ENCODE measurements around the gene OASL. TPM values are rescaled to one million over a fixed set of nuclear protein-coding genes. Genes with fewer than 3 reads are reported as not detected.
"Not testable (repeated sequence)": the region's sequence is repeated elsewhere in the genome, so short reads cannot be mapped to it uniquely, and the experiment has no call there.

OASL gene
- polyA plus RNA-seq, 1 of the 3 experiments (the other 2 are of a cell fraction), result 0.41 TPM

DNA sequence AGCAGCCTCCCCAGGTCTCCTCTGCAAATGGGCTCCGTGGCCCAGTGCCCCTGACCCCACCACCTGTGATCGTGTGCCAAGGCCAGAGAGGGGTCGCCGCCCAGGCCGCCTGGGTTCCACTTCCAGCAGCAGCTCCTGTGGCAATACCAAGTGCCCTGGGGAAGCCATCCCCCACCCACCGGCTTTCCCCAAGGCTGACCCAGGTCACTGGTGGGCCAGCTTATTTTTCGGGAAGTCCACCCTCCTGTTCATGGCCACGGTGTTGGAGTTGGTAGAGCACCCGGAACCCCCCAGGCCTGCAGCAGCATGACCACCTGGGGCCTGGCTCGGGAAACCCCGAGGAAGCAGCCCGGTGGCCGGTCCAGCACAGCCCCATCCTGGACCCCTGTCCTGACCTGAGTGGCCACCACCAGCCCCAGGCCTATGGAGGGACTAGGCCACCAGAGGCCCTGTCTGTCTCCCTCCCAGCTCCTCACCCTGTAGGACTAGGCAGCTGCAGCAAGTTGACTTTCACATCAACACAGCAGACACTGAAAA lies 40.8 kb upstream of the OASL start:
- H4K20me1 ChIP-seq (ENCODE audit: insufficient read depth), result no peaks in the 10 kb centered on the region
- H3K36me3 ChIP-seq (replicated peaks in 1 of 2; ENCODE audit: control insufficient read depth in 1 of 2, insufficient read depth in 2 of 2, low read length in 1 of 2), result no peaks in the 10 kb centered on the region
- no peak overlapping the region for H3K27ac ChIP-seq (ENCODE audit: low read depth in 2 of 2, low read length in 1 of 2)
- CTCF ChIA-PET, result interaction anchor here (1.2 to 1.8 kb wide), 4 partner anchors 11 to 144 kb away, joined by 3 to 4 read pairs (median 4); no protein-coding TSS in a partner anchor
- no peaks in the 10 kb centered on the region for H3F3A ChIP-seq (replicated peaks; ENCODE audit: insufficient read depth)
- TF ChIP-seq, protein P1, sequence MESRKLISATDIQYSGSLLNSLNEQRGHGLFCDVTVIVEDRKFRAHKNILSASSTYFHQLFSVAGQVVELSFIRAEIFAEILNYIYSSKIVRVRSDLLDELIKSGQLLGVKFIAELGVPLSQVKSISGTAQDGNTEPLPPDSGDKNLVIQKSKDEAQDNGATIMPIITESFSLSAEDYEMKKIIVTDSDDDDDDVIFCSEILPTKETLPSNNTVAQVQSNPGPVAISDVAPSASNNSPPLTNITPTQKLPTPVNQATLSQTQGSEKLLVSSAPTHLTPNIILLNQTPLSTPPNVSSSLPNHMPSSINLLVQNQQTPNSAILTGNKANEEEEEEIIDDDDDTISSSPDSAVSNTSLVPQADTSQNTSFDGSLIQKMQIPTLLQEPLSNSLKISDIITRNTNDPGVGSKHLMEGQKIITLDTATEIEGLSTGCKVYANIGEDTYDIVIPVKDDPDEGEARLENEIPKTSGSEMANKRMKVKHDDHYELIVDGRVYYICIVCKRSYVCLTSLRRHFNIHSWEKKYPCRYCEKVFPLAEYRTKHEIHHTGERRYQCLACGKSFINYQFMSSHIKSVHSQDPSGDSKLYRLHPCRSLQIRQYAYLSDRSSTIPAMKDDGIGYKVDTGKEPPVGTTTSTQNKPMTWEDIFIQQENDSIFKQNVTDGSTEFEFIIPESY (IDR thresholded peaks at IDR 0.05; ENCODE audit: borderline replicate concordance, low read depth), result no peak
- TF ChIP-seq EP300 (IDR thresholded peaks at IDR 0.05; ENCODE audit: borderline replicate concordance in 1 of 2, low read depth in 1 of 2, low read length in 1 of 2) (no peak), TEAD4 (IDR thresholded peaks at IDR 0.05; ENCODE audit: borderline replicate concordance, insufficient read depth) (no peak), RCOR1 (IDR thresholded peaks at IDR 0.05; ENCODE audit: low read length) (no peak), NFIC (IDR thresholded peaks at IDR 0.05; ENCODE audit: borderline replicate concordance) (no peak), TCF12 (IDR thresholded peaks at IDR 0.05) (no peak), NRF1 (IDR thresholded peaks at IDR 0.05; ENCODE audit: low read depth, low read length) (no peak), MEF2A (IDR thresholded peaks at IDR 0.05; ENCODE audit: borderline replicate concordance, low read depth) (no peak), RXRA (IDR thresholded peaks at IDR 0.05; ENCODE audit: borderline replicate concordance, low read depth) (no peak), FOXJ3 (CRISPR knock-in tag; IDR thresholded peaks at IDR 0.05) (no peak), FOXM1 (IDR thresholded peaks at IDR 0.05; ENCODE audit: low read depth) (no peak)
- TF ChIP-seq, protein P2, sequence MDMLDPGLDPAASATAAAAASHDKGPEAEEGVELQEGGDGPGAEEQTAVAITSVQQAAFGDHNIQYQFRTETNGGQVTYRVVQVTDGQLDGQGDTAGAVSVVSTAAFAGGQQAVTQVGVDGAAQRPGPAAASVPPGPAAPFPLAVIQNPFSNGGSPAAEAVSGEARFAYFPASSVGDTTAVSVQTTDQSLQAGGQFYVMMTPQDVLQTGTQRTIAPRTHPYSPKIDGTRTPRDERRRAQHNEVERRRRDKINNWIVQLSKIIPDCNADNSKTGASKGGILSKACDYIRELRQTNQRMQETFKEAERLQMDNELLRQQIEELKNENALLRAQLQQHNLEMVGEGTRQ (IDR thresholded peaks at IDR 0.05; ENCODE audit: borderline replicate concordance, low read depth, low read length), result no peak
- TF ChIP-seq, protein P3, sequence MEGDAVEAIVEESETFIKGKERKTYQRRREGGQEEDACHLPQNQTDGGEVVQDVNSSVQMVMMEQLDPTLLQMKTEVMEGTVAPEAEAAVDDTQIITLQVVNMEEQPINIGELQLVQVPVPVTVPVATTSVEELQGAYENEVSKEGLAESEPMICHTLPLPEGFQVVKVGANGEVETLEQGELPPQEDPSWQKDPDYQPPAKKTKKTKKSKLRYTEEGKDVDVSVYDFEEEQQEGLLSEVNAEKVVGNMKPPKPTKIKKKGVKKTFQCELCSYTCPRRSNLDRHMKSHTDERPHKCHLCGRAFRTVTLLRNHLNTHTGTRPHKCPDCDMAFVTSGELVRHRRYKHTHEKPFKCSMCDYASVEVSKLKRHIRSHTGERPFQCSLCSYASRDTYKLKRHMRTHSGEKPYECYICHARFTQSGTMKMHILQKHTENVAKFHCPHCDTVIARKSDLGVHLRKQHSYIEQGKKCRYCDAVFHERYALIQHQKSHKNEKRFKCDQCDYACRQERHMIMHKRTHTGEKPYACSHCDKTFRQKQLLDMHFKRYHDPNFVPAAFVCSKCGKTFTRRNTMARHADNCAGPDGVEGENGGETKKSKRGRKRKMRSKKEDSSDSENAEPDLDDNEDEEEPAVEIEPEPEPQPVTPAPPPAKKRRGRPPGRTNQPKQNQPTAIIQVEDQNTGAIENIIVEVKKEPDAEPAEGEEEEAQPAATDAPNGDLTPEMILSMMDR (IDR thresholded peaks at IDR 0.05), result no peak
- TF ChIP-seq, protein P4, sequence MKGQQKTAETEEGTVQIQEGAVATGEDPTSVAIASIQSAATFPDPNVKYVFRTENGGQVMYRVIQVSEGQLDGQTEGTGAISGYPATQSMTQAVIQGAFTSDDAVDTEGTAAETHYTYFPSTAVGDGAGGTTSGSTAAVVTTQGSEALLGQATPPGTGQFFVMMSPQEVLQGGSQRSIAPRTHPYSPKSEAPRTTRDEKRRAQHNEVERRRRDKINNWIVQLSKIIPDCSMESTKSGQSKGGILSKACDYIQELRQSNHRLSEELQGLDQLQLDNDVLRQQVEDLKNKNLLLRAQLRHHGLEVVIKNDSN (IDR thresholded peaks at IDR 0.05; ENCODE audit: borderline replicate concordance, low read depth), result no peak
- TF ChIP-seq, protein P5, sequence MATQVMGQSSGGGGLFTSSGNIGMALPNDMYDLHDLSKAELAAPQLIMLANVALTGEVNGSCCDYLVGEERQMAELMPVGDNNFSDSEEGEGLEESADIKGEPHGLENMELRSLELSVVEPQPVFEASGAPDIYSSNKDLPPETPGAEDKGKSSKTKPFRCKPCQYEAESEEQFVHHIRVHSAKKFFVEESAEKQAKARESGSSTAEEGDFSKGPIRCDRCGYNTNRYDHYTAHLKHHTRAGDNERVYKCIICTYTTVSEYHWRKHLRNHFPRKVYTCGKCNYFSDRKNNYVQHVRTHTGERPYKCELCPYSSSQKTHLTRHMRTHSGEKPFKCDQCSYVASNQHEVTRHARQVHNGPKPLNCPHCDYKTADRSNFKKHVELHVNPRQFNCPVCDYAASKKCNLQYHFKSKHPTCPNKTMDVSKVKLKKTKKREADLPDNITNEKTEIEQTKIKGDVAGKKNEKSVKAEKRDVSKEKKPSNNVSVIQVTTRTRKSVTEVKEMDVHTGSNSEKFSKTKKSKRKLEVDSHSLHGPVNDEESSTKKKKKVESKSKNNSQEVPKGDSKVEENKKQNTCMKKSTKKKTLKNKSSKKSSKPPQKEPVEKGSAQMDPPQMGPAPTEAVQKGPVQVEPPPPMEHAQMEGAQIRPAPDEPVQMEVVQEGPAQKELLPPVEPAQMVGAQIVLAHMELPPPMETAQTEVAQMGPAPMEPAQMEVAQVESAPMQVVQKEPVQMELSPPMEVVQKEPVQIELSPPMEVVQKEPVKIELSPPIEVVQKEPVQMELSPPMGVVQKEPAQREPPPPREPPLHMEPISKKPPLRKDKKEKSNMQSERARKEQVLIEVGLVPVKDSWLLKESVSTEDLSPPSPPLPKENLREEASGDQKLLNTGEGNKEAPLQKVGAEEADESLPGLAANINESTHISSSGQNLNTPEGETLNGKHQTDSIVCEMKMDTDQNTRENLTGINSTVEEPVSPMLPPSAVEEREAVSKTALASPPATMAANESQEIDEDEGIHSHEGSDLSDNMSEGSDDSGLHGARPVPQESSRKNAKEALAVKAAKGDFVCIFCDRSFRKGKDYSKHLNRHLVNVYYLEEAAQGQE (IDR thresholded peaks at IDR 0.05; ENCODE audit: low read depth, low read length), result no peak
- H3K9ac ChIP-seq, result no peak overlapping the region
- no peaks in the 10 kb centered on the region for H3K27me3 ChIP-seq (ENCODE audit: insufficient read depth)
- H2AFZ ChIP-seq (ENCODE audit: low read depth), result no peak overlapping the region
- no peaks in the 10 kb centered on the region for H3K4me1 ChIP-seq (ENCODE audit: control insufficient read depth in 1 of 2, insufficient read depth in 2 of 2, low read depth in 1 of 2, low read length in 1 of 2)
- no peak overlapping the region for H3K4me3 ChIP-seq (ENCODE audit: low read depth in 2 of 2, low read length in 1 of 2)
- POLR2A ChIA-PET, result no interaction called here
- no peak for DNase-seq
- 77% methylated on average over 7 of the region's 13 CpGs for WGBS (ENCODE audit: low lambda C conversion rate)
- no peaks in the 10 kb centered on the region for H3K79me2 ChIP-seq (ENCODE audit: insufficient read depth)
- no peaks in the 10 kb centered on the region for H3K9me2 ChIP-seq
- no peak overlapping the region for H3K4me2 ChIP-seq
- H3K9me3 ChIP-seq, result no peaks in the 10 kb centered on the region

DNA sequence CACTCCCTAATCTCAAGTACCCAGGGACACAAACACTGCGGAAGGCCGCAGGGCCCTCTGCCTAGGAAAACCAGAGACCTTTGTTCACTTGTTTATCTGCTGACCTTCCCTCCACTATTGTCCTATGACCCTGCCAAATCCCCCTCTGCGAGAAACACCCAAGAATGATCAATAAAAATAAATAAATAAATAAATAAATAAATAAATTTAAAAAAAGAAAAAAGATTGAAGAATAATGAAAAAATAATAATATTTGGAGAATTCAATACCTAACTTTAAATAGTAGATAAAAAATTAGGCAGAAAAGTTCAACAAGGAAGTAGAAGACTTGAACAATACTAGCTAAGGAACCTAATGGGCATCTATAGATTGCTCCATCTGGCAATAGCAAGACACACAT lies 38.4 kb upstream of the OASL start:
- H3K9ac ChIP-seq; H3K4me3 ChIP-seq (ENCODE audit: low read depth in 2 of 2, low read length in 1 of 2); H2AFZ ChIP-seq (ENCODE audit: low read depth); POLR2A ChIA-PET; H3K36me3 ChIP-seq (replicated peaks in 1 of 2; ENCODE audit: control insufficient read depth in 1 of 2, insufficient read depth in 2 of 2, low read length in 1 of 2); H3K4me2 ChIP-seq; H3K9me2 ChIP-seq; H3K27ac ChIP-seq (ENCODE audit: low read depth in 2 of 2, low read length in 1 of 2); DNase-seq; H3K27me3 ChIP-seq (ENCODE audit: insufficient read depth); H3K79me2 ChIP-seq (ENCODE audit: insufficient read depth); H3K4me1 ChIP-seq (ENCODE audit: control insufficient read depth in 1 of 2, insufficient read depth in 2 of 2, low read depth in 1 of 2, low read length in 1 of 2); H3K9me3 ChIP-seq; H3F3A ChIP-seq (replicated peaks; ENCODE audit: insufficient read depth); H4K20me1 ChIP-seq (ENCODE audit: insufficient read depth): not testable (repeated sequence)
- CTCF ChIA-PET, result interaction anchor here (0.6 to 1.2 kb wide), 2 partner anchors 18 to 19 kb away, joined by 3 read pairs; no protein-coding TSS in a partner anchor
- WGBS (ENCODE audit: low lambda C conversion rate), result 89% methylated on average over 2 of the region's 3 CpGs

Measured in SK-N-SH (cell line).